Colonic mucosa (tissue), 4 donors: Measurements from ENCODE around the gene RNU7-1. TPM values are rescaled to one million over a fixed set of nuclear protein-coding genes. Genes with fewer than 3 reads are reported as not detected.

Experiments
- DNase-seq: peaks from one replicate; pipeline ENCODE4 v3.0.0-alpha.2; 2020
- H3K27ac ChIP-seq: fragments of 200-600 bp; one replicate; pipeline ENCODE4 v1.8.0; 2021
- H3K27me3 ChIP-seq: fragments of 200-600 bp; one replicate; pipeline ENCODE4 v1.8.0; 2021
- H3K36me3 ChIP-seq: fragments of 200-600 bp; one replicate; pipeline ENCODE4 v1.8.0; 2021
- H3K4me1 ChIP-seq: fragments of 200-600 bp; one replicate; pipeline ENCODE4 v1.8.0; 2021; ENCODE audit warnings: mild to moderate bottlenecking
- H3K4me3 ChIP-seq: fragments of 200-600 bp; one replicate; pipeline ENCODE4 v1.8.0; 2021
- H3K9ac ChIP-seq, 2 donors: one replicate each; pipeline ENCODE4 v1.7.0; 2013; ENCODE audit warnings: control low read depth in 2 of 2, low read depth in 2 of 2, low read length in 2 of 2
- H3K9me3 ChIP-seq: fragments of 200-600 bp; one replicate; pipeline ENCODE4 v1.8.0; 2021
- CTCF ChIP-seq: fragments of 200-600 bp; IDR thresholded peaks from one replicate; pipeline ENCODE4 v1.8.0; 2022; ENCODE audit warnings: antibody characterized with exemption, mild to moderate bottlenecking
- intact Hi-C: fragments of 100-400 bp; cut with DNase I; formaldehyde crosslinking; loops from one replicate; pipeline ENCODE4 v1.14.1; 2022
- total RNA-seq, 2 donors: library from RNA; stranded (reverse); fragmentation: NEBNext Ultra II Directional in 1 of 2; extraction: Animal tissue kit (Norgen Biotek cat#: 25700) in 1 of 2; gene quantifications; one replicate each; pipeline ENCODE4 v1.2.1, GENCODE V29; 2021
- donor health status: healthy.
- donor health status: DM: no; HTN: no; CAD: no.
- donor health status: DM: no; HTN: no; CAD: no.

RNU7-1 gene
- total RNA-seq, 2 donors from 2014 or later = not detected

- no peaks in the 10 kb centered on the region for H3K36me3 ChIP-seq
- H3K27me3 ChIP-seq = no peaks in the 10 kb centered on the region
- no peak for TF ChIP-seq CTCF
- intact Hi-C loops = loop anchor here (5.0 kb wide), 1 partner anchor 170 kb away; the partner anchor contains the start of gene C1R
- H3K4me3 ChIP-seq = no peak overlapping the region
- H3K9ac ChIP-seq = peak overlapping the region; percentile 4 to 12
- no peak for DNase-seq
- no peak overlapping the region for H3K27ac ChIP-seq
- H3K9me3 ChIP-seq = no peaks in the 10 kb centered on the region
- peaks cover 10% of the 10 kb centered on the region for H3K4me1 ChIP-seq
Measured at GRCh38 chr12:6921996-6922946, 21.3 kb upstream of the RNU7-1 start.

DNA sequence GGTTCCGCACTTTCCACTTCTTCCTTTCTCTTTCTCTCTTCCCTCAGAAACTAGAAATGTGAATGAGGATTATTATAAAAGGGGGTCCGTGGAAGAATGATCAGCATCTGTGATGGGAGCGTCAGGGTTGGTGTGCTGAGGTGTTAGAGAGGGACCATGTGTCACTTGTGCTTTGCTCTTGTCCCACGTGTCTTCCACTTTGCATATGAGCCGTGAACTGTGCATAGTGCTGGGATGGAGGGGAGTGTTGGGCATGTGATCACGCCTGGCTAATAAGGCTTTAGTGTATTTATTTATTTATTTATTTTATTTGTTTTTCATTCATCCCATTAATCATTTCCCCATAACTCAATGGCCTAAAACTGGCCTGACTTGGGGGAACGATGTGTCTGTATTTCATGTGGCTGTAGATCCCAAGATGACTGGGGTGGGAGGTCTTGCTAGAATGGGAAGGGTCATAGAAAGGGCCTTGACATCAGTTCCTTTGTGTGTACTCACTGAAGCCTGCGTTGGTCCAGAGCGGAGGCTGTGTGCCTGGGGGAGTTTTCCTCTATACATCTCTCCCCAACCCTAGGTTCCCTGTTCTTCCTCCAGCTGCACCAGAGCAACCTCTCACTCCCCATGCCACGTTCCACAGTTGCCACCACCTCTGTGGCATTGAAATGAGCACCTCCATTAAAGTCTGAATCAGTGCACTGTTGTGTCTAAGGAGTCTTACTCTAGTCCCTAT, 20.4 kb upstream of the RNU7-1 start:
- DNase-seq = no peak
- H3K27me3 ChIP-seq = no peaks in the 10 kb centered on the region
- no peaks in the 10 kb centered on the region for H3K9me3 ChIP-seq
- H3K4me1 ChIP-seq = peaks cover 10% of the 10 kb centered on the region
- no peak overlapping the region for H3K27ac ChIP-seq
- TF ChIP-seq CTCF = no peak
- H3K9ac ChIP-seq = peak overlapping the region in 1 of 2 donors; percentile 12
- no peak overlapping the region for H3K4me3 ChIP-seq
- intact Hi-C loops = loop anchor here (5.0 kb wide), 1 partner anchor 169 kb away; the partner anchor contains the start of gene C1R
- no peaks in the 10 kb centered on the region for H3K36me3 ChIP-seq

DNA sequence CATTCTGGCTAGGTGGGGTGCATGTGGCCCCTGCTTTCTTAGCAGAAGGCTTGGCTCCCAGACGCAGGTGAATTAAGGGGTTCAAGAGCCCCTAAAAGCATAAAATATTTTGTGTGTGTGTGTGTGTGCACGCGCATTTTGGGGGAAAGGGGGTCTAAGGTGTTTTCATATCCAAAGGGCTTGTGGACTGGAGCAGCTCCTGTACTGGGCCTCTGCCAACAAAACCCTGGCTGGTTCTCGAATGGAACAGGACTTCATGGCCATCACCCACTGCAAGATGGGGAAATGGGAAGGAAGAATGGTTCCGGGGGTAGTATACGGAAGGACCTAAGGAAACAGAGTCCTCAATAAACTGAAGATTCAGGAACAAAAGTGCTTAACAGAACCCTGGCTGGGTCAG, 19.8 kb upstream of the RNU7-1 start:
- Histone ChIP-seq H3K9me3 (no peaks in the 10 kb centered on the region), H3K27me3 (no peaks in the 10 kb centered on the region), H3K4me3 (no peak overlapping the region), H3K9ac (peak overlapping the region in 1 of 2 donors; percentile 92), H3K27ac (peak overlapping the region; percentile 90), H3K4me1 (peaks cover 10% of the 10 kb centered on the region), H3K36me3 (no peaks in the 10 kb centered on the region)
- intact Hi-C loops = loop anchor here (5.0 kb wide), 1 partner anchor 168 kb away; the partner anchor contains the start of gene C1R
- DNase-seq = no peak
- no peak for TF ChIP-seq CTCF

GRCh38 chr12:6925239-6925539, 18.4 kb upstream of the RNU7-1 start:
- peak overlapping the region; percentile 54 to 92 for H3K9ac ChIP-seq
- H3K27ac ChIP-seq = peak overlapping the region; percentile 90
- H3K36me3 ChIP-seq = no peaks in the 10 kb centered on the region
- H3K27me3 ChIP-seq = no peaks in the 10 kb centered on the region
- H3K9me3 ChIP-seq = no peaks in the 10 kb centered on the region
- H3K4me1 ChIP-seq = peaks cover 10% of the 10 kb centered on the region
- TF ChIP-seq CTCF = no peak
- DNase-seq = no peak
- intact Hi-C loops = no loop called here
- no peak overlapping the region for H3K4me3 ChIP-seq

GRCh38 chr12:6925540-6926279, 17.9 kb upstream of the RNU7-1 start:
- Histone ChIP-seq H3K4me1 (peaks cover 10% of the 10 kb centered on the region), H3K27ac (peak overlapping the region; percentile 90), H3K27me3 (no peaks in the 10 kb centered on the region), H3K36me3 (no peaks in the 10 kb centered on the region), H3K4me3 (no peak overlapping the region), H3K9ac (peak overlapping the region; percentile 72 to 92), H3K9me3 (no peaks in the 10 kb centered on the region)
- intact Hi-C loops = no loop called here
- no peak for TF ChIP-seq CTCF
- peak; percentile 81 for DNase-seq
